Stimulated activated effector memory CD8-positive, alpha-beta T cell treated with anti-CD3 and anti-CD28 coated beads, Interleukin-12 subunit alpha, Interleukin-12 subunit beta, amount 100 ng/mL, for 72 hours (primary cell): ENCODE measurements around the gene POLL.
"Not testable (repeated sequence)": the region's sequence is repeated elsewhere in the genome, so short reads cannot be mapped to it uniquely, and the experiment has no call there.

Experiments used
- ATAC-seq: fragments of 150-1000 bp; cut with Tn5 transposase; 2 replicates; pipeline ENCODE4 v1.10.0; 2021
- DNase-seq, 2 donors: peaks; one replicate each; pipeline ENCODE4 v3.0.0; 2021 to 2022; ENCODE audit warnings: low spot score in 2 of 2
- H3K27ac Mint-ChIP-seq: one replicate; pipeline ENCODE4 v1.8.0; 2022; ENCODE audit warnings: mild to moderate bottlenecking, mixed read lengths
- H3K36me3 Mint-ChIP-seq: one replicate; pipeline ENCODE4 v1.8.0; 2022; ENCODE audit warnings: mild to moderate bottlenecking, mixed read lengths
- H3K4me1 Mint-ChIP-seq: one replicate; pipeline ENCODE4 v1.8.0; 2022; ENCODE audit warnings: mixed read lengths
- H3K4me3 Mint-ChIP-seq: one replicate; pipeline ENCODE4 v1.8.0; 2022; ENCODE audit warnings: mild to moderate bottlenecking, mixed read lengths
- H3K9me3 Mint-ChIP-seq: one replicate; pipeline ENCODE4 v1.8.0; 2022; ENCODE audit warnings: mixed read lengths

The POLL gene

DNA sequence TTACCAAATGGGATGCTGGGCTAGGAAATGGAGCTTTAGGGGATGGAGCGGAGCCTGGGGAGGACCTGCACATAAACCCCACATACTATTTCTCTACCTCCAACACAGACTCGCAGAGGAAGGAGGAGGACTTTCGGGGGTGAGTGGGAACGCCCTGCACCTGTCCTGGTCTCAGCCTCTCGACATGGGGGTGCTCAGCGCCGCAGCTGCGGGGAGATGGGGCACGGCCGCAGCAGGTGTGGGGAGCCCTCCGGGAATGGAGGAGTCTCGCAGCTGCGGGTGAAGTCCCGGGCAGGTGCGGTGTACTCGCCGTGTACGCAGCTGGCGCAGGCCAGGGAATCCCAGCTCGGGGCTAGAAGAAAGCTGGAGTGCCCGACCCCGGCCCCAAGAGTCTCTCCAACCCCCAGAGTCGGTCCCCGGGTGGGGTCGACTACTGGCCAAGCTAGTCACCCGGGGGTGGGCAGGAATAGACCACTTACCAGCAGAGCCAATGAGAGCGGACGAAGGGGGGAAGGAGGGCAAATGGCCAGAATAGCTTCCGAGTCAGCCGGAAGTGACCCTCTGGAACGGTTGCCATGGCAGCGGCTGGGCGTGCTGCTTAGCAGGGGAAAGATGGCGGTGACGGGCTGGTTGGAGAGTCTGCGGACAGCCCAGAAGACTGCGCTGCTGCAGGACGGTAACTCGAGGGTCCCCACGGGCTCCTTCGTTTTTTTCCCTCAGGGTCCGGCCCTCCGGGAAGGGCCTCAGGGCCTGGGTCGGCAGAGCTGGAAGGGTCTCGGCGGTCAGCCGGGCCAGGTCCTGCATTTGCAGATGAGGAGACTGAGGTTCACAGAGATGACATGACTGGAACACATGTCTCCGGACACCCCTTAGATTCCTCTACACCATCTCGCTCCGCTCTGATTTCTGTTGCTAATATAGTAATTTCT lies at the start of gene POLL, which contains the start of gene DPCD:
Gene POLL (minus strand): TSS at position 533 of the 929 bp plus-strand sequence. CDS start 897 bp downstream, outside the sequence.
Gene DPCD (plus strand): TSS at position 597 of the 929 bp plus-strand sequence. CDS start 16 bp downstream, at position 613.
- H3K9me3 Mint-ChIP-seq: no peaks in the 10 kb centered on the region
- peaks cover 27% of the 10 kb centered on the region for H3K4me1 Mint-ChIP-seq
- peak within 1 kb of the TSS; percentile 91 for H3K4me3 Mint-ChIP-seq
- ATAC-seq (peak; percentile 97), DNase-seq (peak; percentile 85 to 96)
- H3K27ac Mint-ChIP-seq: peak within 1 kb of the TSS; percentile 90
- H3K36me3 Mint-ChIP-seq: peaks cover 23% of the 10 kb centered on the region

- not testable (repeated sequence) for H3K27ac Mint-ChIP-seq, H3K4me3 Mint-ChIP-seq, DNase-seq, ATAC-seq, H3K9me3 Mint-ChIP-seq
- Mint-ChIP-seq H3K4me1 (peaks cover 21% of the 10 kb centered on the region), H3K36me3 (peaks cover 48% of the 10 kb centered on the region)
Observed at GRCh38 chr10:101633510-101633909, 45.5 kb upstream of the POLL start.

GRCh38 chr10:101631821-101632475 lies 43.9 kb upstream of the POLL start:
- Mint-ChIP-seq H3K27ac (peak overlapping the region; percentile 55), H3K9me3 (no peaks in the 10 kb centered on the region), H3K36me3 (peaks cover 32% of the 10 kb centered on the region), H3K4me3 (no peak overlapping the region), H3K4me1 (peaks cover 21% of the 10 kb centered on the region)
- ATAC-seq (no peak), DNase-seq (no peak)

DNA sequence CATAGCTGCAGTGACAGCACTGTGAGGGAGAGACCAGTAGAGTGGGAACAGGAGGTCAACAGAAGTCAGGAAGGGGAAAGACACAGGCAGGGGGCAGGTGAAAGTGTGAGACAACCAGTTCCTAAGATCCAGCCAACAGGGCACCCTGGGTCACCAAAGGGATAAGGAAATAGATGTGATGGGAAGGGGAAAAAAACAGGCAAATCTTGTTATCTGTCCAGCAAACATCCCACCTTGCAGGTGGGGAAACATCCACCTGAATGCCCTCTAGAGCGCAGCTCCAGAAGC lies 42.5 kb upstream of the POLL start:
- DNase-seq (no peak), ATAC-seq (no peak)
- H3K4me3 Mint-ChIP-seq: no peak overlapping the region
- peaks cover 14% of the 10 kb centered on the region for H3K4me1 Mint-ChIP-seq
- peak overlapping the region; percentile 24 for H3K27ac Mint-ChIP-seq
- no peaks in the 10 kb centered on the region for H3K9me3 Mint-ChIP-seq
- peaks cover 18% of the 10 kb centered on the region for H3K36me3 Mint-ChIP-seq

DNA sequence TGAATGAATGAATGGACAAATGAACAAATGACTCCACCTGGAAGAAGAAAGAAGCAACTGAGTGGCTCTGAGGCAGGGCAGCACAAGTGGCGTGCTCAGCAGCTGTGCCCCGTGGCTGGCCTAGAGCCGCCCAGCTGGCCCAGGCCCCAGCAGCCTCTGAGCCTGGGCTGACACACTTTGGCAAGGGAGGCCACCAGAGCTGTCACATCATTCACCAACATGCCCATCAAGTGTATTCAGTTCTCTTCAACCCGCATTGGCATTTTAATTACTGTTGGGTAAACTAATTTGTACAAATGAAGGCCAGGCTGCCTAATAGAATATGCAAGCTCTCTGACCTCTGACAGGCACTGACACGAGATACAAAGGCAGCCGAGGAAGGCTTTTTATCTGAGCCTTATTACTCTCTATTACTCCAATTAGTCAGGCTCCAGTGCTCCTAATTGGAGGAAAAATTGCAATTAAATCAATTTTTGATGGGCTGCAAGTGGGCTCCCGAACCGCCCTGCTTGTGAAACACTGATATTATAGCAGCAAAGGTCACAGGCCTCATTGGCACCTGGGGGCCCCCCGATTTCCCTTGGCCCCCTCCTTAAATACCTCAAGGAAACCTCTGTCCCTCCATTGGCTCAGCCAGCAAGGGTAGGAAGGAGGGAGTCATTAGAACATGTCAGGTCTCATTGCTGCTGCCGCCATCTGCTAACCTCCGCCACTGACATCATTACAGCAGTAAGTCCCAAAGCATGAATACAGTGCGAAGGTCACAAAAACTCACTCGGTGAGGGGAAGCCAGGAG lies 42.0 kb upstream of the POLL start:
- DNase-seq: no peak
- H3K4me3 Mint-ChIP-seq: no peak overlapping the region
- peaks cover 14% of the 10 kb centered on the region for H3K4me1 Mint-ChIP-seq
- ATAC-seq: no peak
- H3K27ac Mint-ChIP-seq: peak overlapping the region; percentile 32
- peaks cover 17% of the 10 kb centered on the region for H3K36me3 Mint-ChIP-seq
- no peaks in the 10 kb centered on the region for H3K9me3 Mint-ChIP-seq

DNA sequence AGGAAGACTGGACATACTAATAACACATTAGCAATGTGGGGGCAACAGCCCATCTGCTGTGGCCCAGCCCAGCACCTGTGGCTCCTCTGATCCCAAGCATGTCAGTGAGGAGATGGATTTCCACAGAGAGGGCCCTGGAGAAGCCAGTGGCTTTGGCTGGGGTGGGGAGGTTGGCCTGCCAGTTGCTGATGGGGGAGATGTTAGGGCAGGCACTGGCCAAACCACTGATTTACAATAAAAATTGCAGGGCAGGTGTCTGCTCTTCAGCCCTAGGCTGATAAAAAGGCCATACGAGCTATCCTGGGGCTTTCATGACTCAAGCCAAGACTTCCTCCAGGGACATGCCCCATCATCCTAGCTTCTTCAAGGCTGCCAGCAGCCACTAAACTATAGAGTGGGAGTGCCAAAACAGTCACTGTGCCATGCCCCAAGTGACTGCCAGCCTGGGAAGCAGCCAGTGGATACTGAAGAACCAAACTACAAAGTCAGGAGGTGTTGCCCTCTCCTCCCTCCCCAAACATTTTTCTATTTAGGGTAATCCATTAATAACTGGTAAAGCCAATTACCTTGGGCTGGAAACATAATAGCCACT lies 37.9 kb upstream of the POLL start:
- H3K27ac Mint-ChIP-seq: peak overlapping the region; percentile 65
- H3K9me3 Mint-ChIP-seq: no peaks in the 10 kb centered on the region
- no peak overlapping the region for H3K4me3 Mint-ChIP-seq
- ATAC-seq (no peak), DNase-seq (no peak)
- peaks cover 18% of the 10 kb centered on the region for H3K4me1 Mint-ChIP-seq
- H3K36me3 Mint-ChIP-seq: peaks cover 51% of the 10 kb centered on the region

DNA sequence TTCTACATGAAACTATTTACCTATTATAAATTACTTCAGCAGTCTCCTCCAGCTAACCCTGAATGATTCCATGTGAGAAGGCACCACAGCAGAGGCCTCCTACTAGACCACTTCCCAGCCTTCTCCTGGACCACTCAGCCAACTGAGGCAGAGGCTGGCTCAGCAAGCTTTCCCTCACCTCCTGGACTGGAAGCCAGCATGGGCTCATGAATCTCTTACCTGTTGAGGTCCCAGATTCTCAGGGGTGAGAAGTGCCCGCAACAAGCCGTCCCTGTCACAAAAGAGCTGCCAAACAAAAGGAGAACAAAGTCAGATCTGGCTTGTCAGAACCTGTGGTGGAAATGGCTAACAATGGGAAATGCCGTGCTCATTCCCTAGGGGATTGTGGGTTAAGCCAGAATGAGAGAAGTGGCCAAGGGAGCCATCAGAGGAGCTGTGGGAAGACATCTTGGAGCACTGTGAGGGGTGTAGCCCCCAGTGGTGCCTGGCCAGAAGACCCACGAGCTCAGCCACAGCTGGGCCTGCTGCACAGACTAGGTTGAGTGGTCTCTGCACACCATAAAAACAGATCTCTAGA lies 36.6 kb upstream of the POLL start:
- H3K36me3 Mint-ChIP-seq: peaks cover 53% of the 10 kb centered on the region
- no peak overlapping the region for H3K4me3 Mint-ChIP-seq
- no peak for ATAC-seq

DNA sequence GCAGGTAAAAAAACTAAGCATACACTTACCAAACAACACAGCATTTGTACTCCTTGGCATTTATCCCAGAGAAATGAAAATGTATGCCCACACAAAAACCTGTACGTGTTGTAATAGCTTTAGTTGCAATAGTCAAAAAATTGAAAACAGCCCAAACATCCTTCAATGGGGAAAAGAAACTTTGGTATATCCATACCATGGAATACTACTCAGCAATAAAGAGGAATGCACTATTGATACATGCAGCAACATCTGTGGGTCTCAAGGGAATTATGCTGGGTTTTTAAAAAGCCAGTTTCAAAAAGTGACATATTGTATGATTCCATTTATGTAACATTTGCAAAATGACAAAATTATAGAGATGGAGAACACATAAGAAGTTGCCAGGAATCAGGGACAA lies 35.5 kb upstream of the POLL start:
- Mint-ChIP-seq H3K4me1 (peaks cover 11% of the 10 kb centered on the region), H3K27ac (no peak overlapping the region), H3K36me3 (peaks cover 64% of the 10 kb centered on the region), H3K9me3 (no peaks in the 10 kb centered on the region), H3K4me3 (no peak overlapping the region)
- DNase-seq (no peak), ATAC-seq (no peak)

More for the DNA sequence above, 36.6 kb upstream of the POLL start:
- no peak for DNase-seq
- H3K9me3 Mint-ChIP-seq: no peaks in the 10 kb centered on the region
- H3K27ac Mint-ChIP-seq: peak overlapping the region; percentile 65
- H3K4me1 Mint-ChIP-seq: peaks cover 11% of the 10 kb centered on the region

DNA sequence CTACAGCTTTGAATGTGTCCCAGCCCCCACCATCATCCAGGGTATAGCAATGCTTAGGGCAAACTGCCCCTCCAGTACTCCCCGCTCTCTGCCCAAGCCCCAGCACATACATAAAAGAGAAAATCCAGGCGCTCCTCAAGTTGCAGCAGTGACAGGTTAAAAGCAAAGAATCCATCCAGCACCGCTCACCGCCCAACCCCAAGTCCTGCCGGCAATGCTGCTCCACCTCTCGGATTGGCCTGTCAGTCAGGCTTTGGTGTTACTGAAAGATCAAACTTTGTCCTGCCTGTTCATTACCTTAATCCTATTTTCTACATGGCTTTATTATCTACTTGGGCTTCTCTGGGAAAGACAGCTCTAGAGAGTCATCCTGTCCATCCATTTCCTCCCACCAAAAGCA lies 31.9 kb upstream of the POLL start:
- Mint-ChIP-seq H3K4me3 (no peak overlapping the region), H3K27ac (no peak overlapping the region), H3K4me1 (peaks cover 15% of the 10 kb centered on the region), H3K9me3 (no peaks in the 10 kb centered on the region), H3K36me3 (peaks cover 71% of the 10 kb centered on the region)
- DNase-seq (no peak), ATAC-seq (no peak)

- no peaks in the 10 kb centered on the region for H3K9me3 Mint-ChIP-seq
- H3K36me3 Mint-ChIP-seq: peaks cover 59% of the 10 kb centered on the region
- H3K4me1 Mint-ChIP-seq: peaks cover 11% of the 10 kb centered on the region
- ATAC-seq: no peak
- peak overlapping the region; percentile 81 for H3K27ac Mint-ChIP-seq
- no peak for DNase-seq
- no peak overlapping the region for H3K4me3 Mint-ChIP-seq
Observed at GRCh38 chr10:101618871-101619270, 30.8 kb upstream of the POLL start.

DNA sequence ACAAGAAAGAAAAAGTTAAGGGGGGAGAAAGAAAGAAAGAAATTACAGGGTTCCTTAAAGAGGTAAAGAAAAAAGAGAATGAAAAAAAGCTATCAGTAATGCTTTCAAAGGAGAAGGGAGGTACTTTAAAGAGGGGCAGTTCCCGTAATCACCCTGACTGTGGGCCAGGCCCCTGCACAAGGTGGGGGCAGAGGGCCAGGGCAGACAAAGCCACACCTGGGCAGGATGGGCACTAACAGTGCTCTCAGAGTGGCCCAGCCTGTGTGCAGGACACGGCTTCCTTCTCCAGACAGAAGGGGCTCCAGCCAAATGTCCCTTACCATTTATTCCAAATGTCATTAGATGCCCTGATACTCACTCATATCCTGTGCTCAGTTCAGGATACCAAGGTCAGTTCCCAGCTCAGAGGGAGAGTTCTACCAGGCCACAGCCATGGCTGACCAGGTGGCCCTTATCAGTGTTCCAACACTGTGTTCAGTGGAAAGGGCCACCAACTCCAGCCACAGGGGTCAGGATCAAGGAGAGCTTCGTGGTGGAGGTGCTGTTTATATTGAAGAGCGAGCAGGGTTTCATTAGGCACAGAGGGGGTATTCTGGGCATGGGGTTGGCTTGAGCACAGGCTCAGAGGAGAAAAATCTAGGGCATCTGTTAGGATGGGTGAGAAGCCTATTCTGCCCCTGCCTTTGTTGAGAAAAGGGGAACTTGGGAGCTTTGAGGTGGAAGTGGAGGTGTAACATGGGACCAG lies 29.9 kb upstream of the POLL start:
- Mint-ChIP-seq H3K4me1 (peaks cover 11% of the 10 kb centered on the region), H3K27ac (peak overlapping the region; percentile 82), H3K9me3 (no peaks in the 10 kb centered on the region), H3K36me3 (peaks cover 51% of the 10 kb centered on the region), H3K4me3 (no peak overlapping the region)
- DNase-seq: no peak
- no peak for ATAC-seq

GRCh38 chr10:101617102-101617823 lies 29.2 kb upstream of the POLL start:
- DNase-seq (no peak), ATAC-seq (no peak)
- Mint-ChIP-seq H3K27ac (peak overlapping the region; percentile 82), H3K9me3 (no peaks in the 10 kb centered on the region), H3K4me3 (no peak overlapping the region), H3K4me1 (peaks cover 11% of the 10 kb centered on the region), H3K36me3 (peaks cover 43% of the 10 kb centered on the region)

DNA sequence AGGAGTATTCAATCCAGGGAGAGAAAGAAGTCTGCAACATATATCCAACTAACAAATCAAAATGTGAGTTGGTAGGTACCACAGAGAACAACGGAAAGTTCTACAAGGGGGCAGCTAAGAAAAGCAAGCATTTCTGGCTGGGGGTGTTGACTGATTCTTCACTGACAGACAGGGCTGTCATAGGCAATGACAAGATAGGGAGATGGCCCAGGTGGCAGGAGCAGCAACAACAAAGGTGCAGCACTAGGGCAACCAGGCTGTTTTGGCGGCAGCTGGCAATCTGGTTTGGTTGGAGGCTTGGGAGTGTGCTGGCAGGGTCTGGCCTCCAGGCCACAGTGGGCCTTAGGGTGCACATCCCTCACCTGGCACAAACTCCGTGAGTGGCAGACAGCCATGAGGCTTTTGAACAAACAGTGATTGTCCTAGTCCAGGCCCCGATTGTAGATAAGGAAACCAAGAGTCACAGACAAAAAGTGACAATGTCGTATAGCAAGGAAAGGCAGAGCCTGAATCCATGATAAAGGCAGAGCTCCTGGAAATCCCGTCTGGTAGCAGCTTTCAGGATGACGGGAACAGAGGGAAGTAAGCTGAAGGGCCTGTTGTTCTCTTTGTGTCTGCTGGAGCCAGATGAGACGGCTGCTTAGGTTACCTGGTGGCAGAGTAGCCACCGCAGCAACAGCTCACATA lies 28.5 kb upstream of the POLL start:
- no peak overlapping the region for H3K4me3 Mint-ChIP-seq
- ATAC-seq (no peak), DNase-seq (no peak)
- peak overlapping the region; percentile 84 for H3K27ac Mint-ChIP-seq
- H3K36me3 Mint-ChIP-seq: peaks cover 40% of the 10 kb centered on the region
- peaks cover 14% of the 10 kb centered on the region for H3K4me1 Mint-ChIP-seq
- H3K9me3 Mint-ChIP-seq: no peaks in the 10 kb centered on the region
